CD4-positive, alpha-beta T cell (primary cell): ENCODE results near the gene CACNA2D4. TPM values are rescaled to one million over a fixed set of nuclear protein-coding genes. Genes with fewer than 3 reads are reported as not detected.
A peak's percentile ranks its signal among the peaks of the same experiment; 100 is the strongest.

Experiments
- ATAC-seq: fragments of 200-7000 bp; cut with Tn5 transposase; one replicate; pipeline ENCODE4 v1.10.0; 2022; ENCODE audit warnings: mild to moderate bottlenecking; ENCODE audit not compliant: poor library complexity
- CTCF ChIA-PET: fragments of 350-600 bp; sonication (Branson Sonifier 250); formaldehyde crosslinking; loops from one replicate; lab custom pipeline; 2021; ENCODE audit warnings: antibody characterized with exemption, inconsistent platforms; lab: Charles Lee
- POLR2A ChIA-PET: fragments of 350-600 bp; sonication (Branson Sonifier 250); formaldehyde crosslinking; loops from one replicate; lab custom pipeline; 2021; ENCODE audit warnings: antibody characterized with exemption, inconsistent platforms; lab: Charles Lee
- DNase-seq, 14 experiments: peaks; one replicate each; pipeline ENCODE4 v3.0.0-alpha.2; 2013 to 2020; ENCODE audit warnings: mixed read lengths in 2 of 14
- H3K27ac ChIP-seq, 2 donors: one replicate each; pipeline versions ENCODE4 v1.5.1 to v1.7.0; 2013; ENCODE audit warnings: low read length in 2 of 2, low read depth in 1 of 2, mild to moderate bottlenecking in 1 of 2
- H3K27me3 ChIP-seq, 2 experiments: 1 replicate in 1 of 2; 2 replicates in 1 of 2; pipeline versions ENCODE4 v1.6.1 to v1.7.0; 2013; ENCODE audit warnings: low read length in 2 of 2, control low read depth in 1 of 2, mild to moderate bottlenecking in 1 of 2, moderate library complexity in 1 of 2; ENCODE audit not compliant: insufficient read depth in 2 of 2, control insufficient read depth in 1 of 2
- H3K36me3 ChIP-seq: one replicate; pipeline ENCODE4 v1.6.1; 2013; ENCODE audit warnings: low read length, control low read depth; ENCODE audit not compliant: insufficient read depth
- H3K4me1 ChIP-seq: one replicate; pipeline ENCODE4 v1.6.1; 2013; ENCODE audit warnings: low read length, control low read depth; ENCODE audit not compliant: insufficient read depth
- H3K4me3 ChIP-seq: one replicate; pipeline ENCODE4 v1.5.1; 2013; ENCODE audit warnings: mild to moderate bottlenecking, low read length, moderate library complexity
- H3K9me3 ChIP-seq, 2 experiments: 1 replicate in 1 of 2; 2 replicates in 1 of 2; pipeline versions ENCODE4 v1.6.1 to v1.7.0; 2013; ENCODE audit warnings: low read length in 2 of 2, mild to moderate bottlenecking in 2 of 2, control low read depth in 1 of 2, moderate library complexity in 1 of 2; ENCODE audit not compliant: control insufficient read depth in 1 of 2, insufficient read depth in 1 of 2
- H3K27ac Mint-ChIP-seq: one replicate; pipeline ENCODE4 v1.8.0; 2020; ENCODE audit warnings: mixed read lengths
- H3K27me3 Mint-ChIP-seq: one replicate; pipeline ENCODE4 v1.8.0; 2021; ENCODE audit warnings: mixed read lengths
- H3K36me3 Mint-ChIP-seq: one replicate; pipeline ENCODE4 v1.8.0; 2021; ENCODE audit warnings: low read depth, mixed read lengths
- H3K4me1 Mint-ChIP-seq: one replicate; pipeline ENCODE4 v1.8.0; 2021; ENCODE audit warnings: low read depth, mixed read lengths
- H3K4me3 Mint-ChIP-seq: one replicate; pipeline ENCODE4 v1.8.0; 2020; ENCODE audit warnings: mild to moderate bottlenecking, mixed read lengths
- H3K9me3 Mint-ChIP-seq: one replicate; pipeline ENCODE4 v1.8.0; 2020; ENCODE audit warnings: mixed read lengths
- intact Hi-C, 2 experiments: fragments of 100-400 bp; cut with DNase I in 1 of 2; cut with micrococcal nuclease in 1 of 2; formaldehyde crosslinking; loops; one replicate each; pipeline versions ENCODE4 v1.15.1 to v1.9.0; 2023 to 2025; cut with DNase I, micrococcal nuclease
- total RNA-seq, 174 experiments: library from RNA in 2 of 174; stranded (reverse) in 2 of 174; gene quantifications; one replicate each; pipeline ENCODE4 v1.2.3 and lab custom pipeline; 2021 to 2026
- TF ChIP-seq, protein P1 (sequence below): fragments of 200-600 bp; IDR thresholded peaks from one replicate; pipeline ENCODE4 v1.8.0; 2022; ENCODE audit warnings: antibody characterized with exemption, mild to moderate bottlenecking

Gene CACNA2D4
- total RNA-seq, 2 experiments from 2014 or later: 10.5 to 11.3 TPM

DNA sequence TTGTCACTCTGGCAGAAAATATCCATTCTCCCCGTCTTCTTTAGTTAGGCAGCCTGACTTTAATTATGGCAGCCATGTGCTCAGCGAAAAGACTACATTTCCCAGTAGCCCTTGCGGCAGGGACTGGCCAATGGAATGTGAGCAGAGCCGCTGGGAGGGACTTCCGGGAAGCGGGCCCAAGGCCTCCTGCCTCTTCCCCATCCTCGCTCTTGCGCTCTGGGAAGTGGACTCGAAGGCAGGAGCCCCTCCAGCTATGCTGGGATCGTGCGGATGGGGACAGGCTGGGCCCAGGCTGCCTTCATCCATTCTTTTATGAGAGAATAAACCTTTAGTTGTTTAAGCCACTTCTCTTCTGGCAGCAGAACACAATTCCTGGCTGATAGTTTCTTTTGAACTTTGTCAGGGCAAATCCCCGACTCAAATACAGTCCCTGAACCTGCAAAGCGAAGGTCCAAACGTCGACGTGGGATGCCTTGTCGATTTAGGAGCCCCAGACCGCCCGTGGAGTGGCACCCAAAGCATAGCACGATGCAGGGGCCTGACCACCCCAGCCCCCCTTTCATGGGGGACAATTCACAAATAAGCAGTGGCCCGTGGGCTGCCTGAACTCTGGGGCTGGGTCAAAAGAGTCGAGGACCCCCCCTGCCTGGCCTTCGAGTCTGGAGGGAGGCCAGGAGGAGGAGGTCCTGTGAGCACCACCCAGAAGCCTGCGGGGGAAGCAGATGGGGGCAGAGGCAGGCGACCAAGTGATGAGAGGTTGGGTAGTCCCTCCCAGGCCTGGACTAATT lies 113.7 kb downstream of the CACNA2D4 start:
- H3K27me3 ChIP-seq: no peaks in the 10 kb centered on the region
- H3K36me3 ChIP-seq: no peaks in the 10 kb centered on the region
- ChIA-PET POLR2A (no interaction called here), CTCF (interaction anchor here (1.3 kb wide), 1 partner anchor 13 kb away, joined by 3 read pairs; no protein-coding TSS in a partner anchor)
- H3K4me3 ChIP-seq: no peak overlapping the region
- Mint-ChIP-seq H3K9me3 (no peaks in the 10 kb centered on the region), H3K4me3 (peak overlapping the region; percentile 1), H3K4me1 (peaks cover 7% of the 10 kb centered on the region), H3K27ac (peak overlapping the region; percentile 47), H3K27me3 (no peaks in the 10 kb centered on the region), H3K36me3 (no peaks in the 10 kb centered on the region)
- no peak overlapping the region for H3K27ac ChIP-seq
- H3K4me1 ChIP-seq: peaks cover 43% of the 10 kb centered on the region
- TF ChIP-seq, protein P1, sequence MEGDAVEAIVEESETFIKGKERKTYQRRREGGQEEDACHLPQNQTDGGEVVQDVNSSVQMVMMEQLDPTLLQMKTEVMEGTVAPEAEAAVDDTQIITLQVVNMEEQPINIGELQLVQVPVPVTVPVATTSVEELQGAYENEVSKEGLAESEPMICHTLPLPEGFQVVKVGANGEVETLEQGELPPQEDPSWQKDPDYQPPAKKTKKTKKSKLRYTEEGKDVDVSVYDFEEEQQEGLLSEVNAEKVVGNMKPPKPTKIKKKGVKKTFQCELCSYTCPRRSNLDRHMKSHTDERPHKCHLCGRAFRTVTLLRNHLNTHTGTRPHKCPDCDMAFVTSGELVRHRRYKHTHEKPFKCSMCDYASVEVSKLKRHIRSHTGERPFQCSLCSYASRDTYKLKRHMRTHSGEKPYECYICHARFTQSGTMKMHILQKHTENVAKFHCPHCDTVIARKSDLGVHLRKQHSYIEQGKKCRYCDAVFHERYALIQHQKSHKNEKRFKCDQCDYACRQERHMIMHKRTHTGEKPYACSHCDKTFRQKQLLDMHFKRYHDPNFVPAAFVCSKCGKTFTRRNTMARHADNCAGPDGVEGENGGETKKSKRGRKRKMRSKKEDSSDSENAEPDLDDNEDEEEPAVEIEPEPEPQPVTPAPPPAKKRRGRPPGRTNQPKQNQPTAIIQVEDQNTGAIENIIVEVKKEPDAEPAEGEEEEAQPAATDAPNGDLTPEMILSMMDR: no peak
- intact Hi-C loops: loop anchor here in 1 of 2 experiments (1.0 kb wide), 1 partner anchor 8 kb away; no protein-coding TSS in a partner anchor
- ATAC-seq (peak; percentile 99), DNase-seq (peak; percentile 74 to 93 (median 84))
- no peaks in the 10 kb centered on the region for H3K9me3 ChIP-seq

DNA sequence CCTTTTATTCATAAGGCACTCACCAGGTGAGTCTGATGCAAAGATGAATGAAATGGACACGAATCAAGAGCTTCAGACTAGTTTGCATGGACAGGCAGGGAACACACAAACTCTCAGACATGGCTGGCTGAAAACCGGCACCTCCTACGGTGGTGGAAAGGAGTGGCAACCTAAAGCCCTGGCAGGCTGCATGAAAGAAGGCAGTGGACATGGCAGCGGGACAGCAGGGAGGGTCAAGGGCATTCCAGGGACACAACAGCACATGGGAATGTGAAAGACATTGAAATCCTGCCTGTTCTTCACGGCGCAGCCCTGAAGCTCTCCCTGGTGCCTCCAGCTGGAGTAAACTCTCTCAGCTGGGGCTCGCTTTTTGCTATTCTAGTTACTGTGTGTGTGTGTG lies 114.7 kb downstream of the CACNA2D4 start:
- no peak overlapping the region for H3K27ac ChIP-seq
- Mint-ChIP-seq H3K36me3 (no peaks in the 10 kb centered on the region), H3K9me3 (no peaks in the 10 kb centered on the region), H3K4me3 (no peak overlapping the region), H3K27ac (no peak overlapping the region), H3K27me3 (no peaks in the 10 kb centered on the region), H3K4me1 (peaks cover 7% of the 10 kb centered on the region)
- no peaks in the 10 kb centered on the region for H3K36me3 ChIP-seq
- TF ChIP-seq, protein P1: no peak
- DNase-seq: peak in 2 of 14 experiments; percentile 6 to 16
- POLR2A ChIA-PET: no interaction called here
- no peaks in the 10 kb centered on the region for H3K9me3 ChIP-seq
- no peak overlapping the region for H3K4me3 ChIP-seq
- CTCF ChIA-PET: interaction anchor here (1.3 to 1.4 kb wide), 2 partner anchors 12 to 231 kb away, joined by 3 read pairs; no protein-coding TSS in a partner anchor
- peaks cover 33% of the 10 kb centered on the region for H3K4me1 ChIP-seq
- intact Hi-C loops: loop anchor here in 1 of 2 experiments (1.0 kb wide), 1 partner anchor 7 kb away; no protein-coding TSS in a partner anchor
- H3K27me3 ChIP-seq: no peaks in the 10 kb centered on the region
- ATAC-seq: no peak

GRCh38 chr12:1801303-1801975 lies 117.0 kb downstream of the CACNA2D4 start:
- ChIA-PET CTCF (interaction anchor here (2.8 kb wide), 1 partner anchor 139 kb away, joined by 15 read pairs; no protein-coding TSS in a partner anchor), POLR2A (no interaction called here)
- no peaks in the 10 kb centered on the region for H3K9me3 ChIP-seq
- TF ChIP-seq, protein P1: no peak
- Mint-ChIP-seq H3K27ac (no peak overlapping the region), H3K27me3 (no peaks in the 10 kb centered on the region), H3K4me1 (peaks cover 7% of the 10 kb centered on the region), H3K36me3 (no peaks in the 10 kb centered on the region), H3K9me3 (no peaks in the 10 kb centered on the region), H3K4me3 (no peak overlapping the region)
- no peaks in the 10 kb centered on the region for H3K36me3 ChIP-seq
- ATAC-seq (no peak), DNase-seq (peak in 2 of 14 experiments; percentile 11 to 21)
- H3K27ac ChIP-seq: no peak overlapping the region
- intact Hi-C loops: no loop called here
- no peaks in the 10 kb centered on the region for H3K27me3 ChIP-seq
- peaks cover 30% of the 10 kb centered on the region for H3K4me1 ChIP-seq
- H3K4me3 ChIP-seq: no peak overlapping the region
